ENCODE data around the gene ERCC2. TPM values are rescaled to one million over a fixed set of nuclear protein-coding genes. Genes with fewer than 3 reads are reported as not detected.
A peak's percentile ranks its signal among the peaks of the same experiment; 100 is the strongest.

Gene ERCC2
- total RNA-seq, 1 donor from 2014 or later = 26.1 TPM

DNA sequence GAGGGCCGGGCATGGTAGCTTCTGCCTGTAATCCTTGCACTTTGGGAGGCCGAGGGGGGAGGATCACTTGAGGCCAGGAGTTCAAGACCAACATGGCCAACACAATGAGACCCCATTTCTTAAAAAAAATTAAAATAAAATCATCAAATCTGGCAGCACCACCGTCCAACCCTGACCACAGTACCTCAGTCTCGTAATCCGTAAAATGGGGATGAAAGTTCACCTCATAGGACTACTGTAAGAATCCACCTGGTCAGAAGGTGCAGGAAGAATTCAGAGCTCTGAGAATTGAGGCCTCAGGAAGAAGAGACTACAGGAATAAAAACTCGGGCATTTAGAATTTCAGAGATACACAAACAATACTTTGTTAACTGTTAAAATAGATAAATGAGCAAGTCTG, 31.4 kb upstream of the ERCC2 start:
- no peak for DNase-seq (ENCODE audit: low spot score)

DNA sequence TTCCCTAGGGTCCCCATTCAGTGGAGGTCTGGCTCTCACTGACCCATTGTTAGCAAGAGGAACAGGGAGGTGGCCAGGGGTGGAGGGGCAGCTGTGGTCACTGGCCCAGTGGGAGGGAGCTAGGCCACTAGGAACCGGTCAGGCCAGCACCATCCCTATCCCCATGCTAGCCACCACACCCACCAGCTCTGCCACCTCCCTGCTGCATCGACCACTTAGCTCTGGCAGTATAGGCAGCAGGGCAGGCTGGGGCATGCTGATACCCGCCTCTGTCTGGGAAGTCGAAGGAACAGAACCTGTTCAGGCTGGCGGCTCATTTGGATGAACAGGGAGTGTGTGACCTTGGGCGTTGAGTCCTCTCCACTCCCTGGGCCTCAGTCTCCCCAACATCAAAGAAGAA, 29.8 kb upstream of the ERCC2 start:
- DNase-seq (ENCODE audit: low spot score) = peak; percentile 82

- no peak for DNase-seq (ENCODE audit: low spot score)
Measured at GRCh38 chr19:45395821-45396617, 25.6 kb upstream of the ERCC2 start.

- DNase-seq (ENCODE audit: low spot score) = no peak
Measured at GRCh38 chr19:45391871-45392665, 21.7 kb upstream of the ERCC2 start.

DNA sequence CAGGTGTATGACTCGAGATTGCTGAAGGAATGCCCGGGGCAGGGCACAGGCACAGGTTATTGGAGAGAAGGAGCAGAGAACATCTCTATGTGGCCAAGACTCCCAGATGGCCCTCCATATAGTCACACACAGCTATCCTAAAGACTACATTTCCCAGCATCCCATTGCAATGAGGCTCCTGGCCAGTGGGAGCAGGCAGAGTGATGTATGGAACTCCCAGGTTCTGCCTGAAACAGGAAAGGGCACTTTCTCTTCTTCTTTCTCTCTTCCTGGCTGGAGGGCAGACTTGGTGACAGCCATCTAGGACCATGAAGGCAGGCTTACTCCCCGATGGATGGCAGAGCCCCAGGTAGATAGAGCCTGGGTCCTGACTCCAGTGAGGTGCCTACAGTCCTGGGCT, 21.0 kb upstream of the ERCC2 start:
- no peak for DNase-seq (ENCODE audit: low spot score)

GRCh38 chr19:45385392-45386221, 15.2 kb upstream of the ERCC2 start:
- no peak for DNase-seq (ENCODE audit: low spot score)

- DNase-seq (ENCODE audit: low spot score) = no peak
Measured at GRCh38 chr19:45382426-45382825, 12.1 kb upstream of the ERCC2 start.

GRCh38 chr19:45380107-45380506, 9.7 kb upstream of the ERCC2 start:
- DNase-seq (ENCODE audit: low spot score) = no peak

DNA sequence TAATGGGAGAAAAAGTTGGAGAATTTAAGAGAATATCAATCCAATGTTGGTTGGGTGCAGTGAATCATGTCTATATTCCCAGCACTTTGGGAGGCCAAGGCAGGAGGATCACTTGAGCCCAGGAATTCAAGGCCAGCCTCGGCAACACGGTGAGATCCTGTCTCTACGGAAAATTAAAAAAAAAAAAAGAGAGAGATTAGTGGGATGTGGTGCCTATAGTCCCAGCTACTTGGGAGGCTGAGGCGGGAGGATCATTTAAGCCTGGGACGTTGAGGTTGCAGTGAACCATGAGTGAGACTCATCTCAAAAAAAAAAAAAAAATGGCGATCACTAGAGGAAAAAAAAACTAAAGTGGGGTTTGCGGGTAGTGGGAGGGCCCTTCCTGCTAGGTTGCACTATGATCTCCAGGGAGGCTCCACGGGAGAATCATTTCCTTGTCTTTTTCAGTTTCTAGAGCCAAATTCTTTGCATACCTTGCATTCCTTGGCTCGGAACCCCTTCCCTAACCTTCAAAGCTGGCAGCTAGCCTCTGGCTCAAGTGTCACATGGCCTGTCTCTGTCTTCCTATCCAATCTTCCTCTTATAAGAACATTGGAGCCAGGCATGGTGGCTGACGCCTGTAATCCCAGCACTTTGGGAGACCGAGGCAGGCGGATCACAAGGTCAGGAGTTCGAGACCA, 5.8 kb upstream of the ERCC2 start:
- peak; percentile 42 for DNase-seq (ENCODE audit: low spot score)

DNA sequence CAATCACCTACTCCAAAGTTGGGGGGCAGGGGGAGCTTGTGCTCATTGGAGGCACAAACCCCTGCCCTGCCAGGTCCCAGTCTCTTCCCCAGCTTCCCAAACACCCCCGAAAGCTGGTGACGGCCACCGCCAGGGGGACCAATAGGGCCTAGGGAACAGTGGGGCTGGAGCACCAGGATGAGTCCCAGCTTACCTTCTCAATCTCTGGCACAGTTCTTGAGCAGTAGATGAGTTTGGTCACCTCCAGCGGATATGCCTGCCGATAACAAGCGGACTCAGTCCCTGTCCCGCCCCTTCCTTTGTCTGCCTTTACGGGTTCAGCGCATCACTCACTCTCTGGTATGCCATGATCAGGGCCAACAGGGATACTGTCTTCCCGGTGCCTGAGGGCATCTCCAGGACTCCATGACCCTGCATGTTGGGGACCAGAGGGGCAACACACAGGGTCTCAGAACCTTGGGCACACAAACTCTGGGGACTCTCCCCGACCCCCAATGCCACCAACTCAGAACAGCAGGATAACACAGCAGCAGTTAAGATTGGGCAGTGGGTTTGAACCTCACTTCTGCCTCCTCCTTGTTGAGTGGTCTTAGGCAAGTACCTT, 1.5 kb downstream of the ERCC2 start:
- peak; percentile 41 for DNase-seq (ENCODE audit: low spot score)

DNA sequence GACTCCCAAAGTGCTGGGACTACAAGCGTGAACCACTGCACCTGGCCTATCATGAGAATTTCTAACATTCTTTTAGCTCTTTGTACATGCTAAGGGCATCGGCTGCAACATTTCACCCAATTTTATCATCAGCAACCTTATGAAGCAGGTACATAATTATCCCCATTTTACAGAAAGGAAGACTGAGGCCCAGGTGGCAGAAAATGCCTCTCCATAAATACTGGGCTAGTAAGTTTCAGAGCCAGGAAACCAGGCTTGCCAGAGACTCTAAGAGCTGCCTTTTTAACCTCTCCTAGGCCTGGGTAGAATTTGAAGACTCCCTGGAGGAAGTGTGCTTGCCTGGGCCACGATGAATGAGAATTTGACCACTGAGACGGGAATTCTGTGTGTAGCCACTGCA, 2.2 kb downstream of the ERCC2 start:
- no peak for DNase-seq (ENCODE audit: low spot score)

GRCh38 chr19:45364696-45365095, 5.7 kb downstream of the ERCC2 start:
- no peak for DNase-seq (ENCODE audit: low spot score)

GRCh38 chr19:45363861-45364459, 6.4 kb downstream of the ERCC2 start:
- DNase-seq (ENCODE audit: low spot score) = no peak

- no peak for DNase-seq (ENCODE audit: low spot score)
Measured at GRCh38 chr19:45362291-45362690, 8.1 kb downstream of the ERCC2 start.

GRCh38 chr19:45361608-45362007, 8.8 kb downstream of the ERCC2 start:
- no peak for DNase-seq (ENCODE audit: low spot score)

- no peak for DNase-seq (ENCODE audit: low spot score)
Measured at GRCh38 chr19:45358213-45358792, 12.1 kb downstream of the ERCC2 start.

- no peak for DNase-seq (ENCODE audit: low spot score)
Measured at GRCh38 chr19:45357445-45357783, 13.0 kb downstream of the ERCC2 start.

GRCh38 chr19:45356760-45357444, 13.5 kb downstream of the ERCC2 start:
- no peak for DNase-seq (ENCODE audit: low spot score)

DNA sequence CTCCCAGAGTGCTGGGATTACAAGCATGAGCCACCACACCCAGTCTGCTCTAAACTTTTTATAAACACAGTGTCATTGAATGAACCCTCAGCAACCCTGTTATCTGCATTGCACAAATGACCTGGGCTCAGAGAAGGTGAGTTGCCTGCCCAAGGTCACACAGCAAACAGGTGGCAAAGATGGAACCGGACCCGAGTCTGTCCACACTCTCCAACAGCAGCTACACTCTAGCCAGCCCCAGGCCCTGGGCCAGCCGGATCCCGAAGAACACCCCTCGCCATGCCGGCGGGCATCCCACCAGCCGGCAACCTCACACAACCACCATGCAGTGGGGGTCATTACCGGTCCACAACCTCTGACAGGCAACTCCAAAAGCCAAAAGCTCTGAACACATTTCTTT, 14.5 kb downstream of the ERCC2 start:
- DNase-seq (ENCODE audit: low spot score) = no peak

GRCh38 chr19:45355402-45355801, 15.0 kb downstream of the ERCC2 start:
- no peak for DNase-seq (ENCODE audit: low spot score)

Data from ureter (tissue), 1 donor.